Erythroblast (primary cell): ENCODE results near the gene WDR36.

ENCODE experiments used
- GATA1 ChIP-seq: IDR thresholded peaks from 2 replicates; pipeline ENCODE4 v1.6.1; 2011; ENCODE audit warnings: low read depth, mild to moderate bottlenecking, control low read depth, low read length, moderate library complexity
- POLR2A ChIP-seq: IDR thresholded peaks from 2 replicates; pipeline ENCODE4 v1.6.1; 2011; ENCODE audit warnings: mild to moderate bottlenecking, low read length

GRCh38 chr5:111119221-111119620 is 27.1 kb downstream of the WDR36 start:
- TF ChIP-seq POLR2A = no peak
- no peak for TF ChIP-seq GATA1
